Measurements from ENCODE around the gene DLL4.

DLL4 gene

GRCh38 chr15:40906091-40906990, 22.8 kb upstream of the DLL4 start:
- peak; percentile 69 for DNase-seq (ENCODE audit: low read depth, low spot score)

DNA sequence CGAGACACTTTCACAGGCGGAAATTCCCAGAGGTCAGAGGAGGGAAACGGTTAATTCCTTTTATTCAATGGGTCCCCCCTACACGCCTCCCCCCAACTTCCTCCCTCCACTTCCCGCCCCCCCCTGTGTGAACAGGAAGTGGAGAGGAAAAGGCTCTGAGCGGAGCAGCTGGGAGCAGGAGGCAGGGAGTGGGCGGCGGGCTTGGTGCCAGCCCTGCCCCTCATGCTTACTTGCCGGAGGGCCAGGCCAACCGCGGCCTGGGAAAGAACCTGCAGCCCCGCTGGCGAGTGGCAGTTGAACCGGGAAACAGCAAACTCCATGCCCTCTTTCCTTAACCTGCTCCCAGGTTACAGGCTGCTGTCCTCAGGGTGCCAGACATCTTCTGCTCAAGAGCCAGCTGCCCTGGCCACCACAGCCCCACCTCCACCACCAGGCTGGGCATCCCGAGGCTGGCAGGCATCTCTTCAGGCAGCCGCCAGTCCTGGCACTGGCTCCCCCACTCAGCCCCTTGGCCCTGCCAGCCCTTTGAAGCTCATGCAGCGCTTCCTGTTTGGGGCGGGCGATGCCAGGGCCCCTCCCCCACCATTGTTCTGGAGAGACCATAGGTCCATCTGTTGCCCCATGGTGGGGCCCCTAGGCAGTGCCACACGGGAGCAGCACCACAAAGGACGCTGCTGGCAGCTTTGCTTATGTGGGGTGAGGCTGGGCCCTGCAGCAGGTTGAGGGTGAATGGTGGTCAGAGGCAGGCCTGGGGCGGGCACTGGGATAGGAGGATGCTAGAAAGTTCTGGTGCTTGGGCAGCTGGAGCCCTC, 21.9 kb upstream of the DLL4 start:
- DNase-seq (ENCODE audit: low read depth, low spot score), result no peak

DNA sequence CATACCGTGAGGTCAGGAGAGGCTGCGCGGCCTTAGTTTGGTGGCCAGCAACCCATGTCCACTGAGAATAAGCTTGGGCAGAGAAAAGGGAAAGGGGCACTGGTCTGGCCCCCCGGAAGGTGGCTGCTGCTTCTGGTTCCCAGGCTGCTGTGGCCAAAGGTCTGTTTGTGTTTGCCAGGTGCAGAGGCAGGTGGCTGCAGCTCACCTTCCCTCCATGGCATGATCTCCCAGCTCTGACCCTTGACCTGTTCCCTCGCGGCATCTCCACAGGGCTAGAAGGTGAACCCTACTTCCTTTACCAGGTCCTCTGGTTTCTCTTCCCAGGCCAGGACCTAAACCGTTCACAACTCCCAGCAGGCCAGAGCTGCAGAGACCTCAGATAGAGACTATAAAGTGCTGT, 21.0 kb upstream of the DLL4 start:
- DNase-seq (ENCODE audit: low read depth, low spot score), result no peak

- DNase-seq (ENCODE audit: low read depth, low spot score), result no peak
Measured at GRCh38 chr15:40909662-40910630, 19.2 kb upstream of the DLL4 start.

- DNase-seq (ENCODE audit: low read depth, low spot score), result no peak
Measured at GRCh38 chr15:40911141-40911540, 18.0 kb upstream of the DLL4 start.

DNA sequence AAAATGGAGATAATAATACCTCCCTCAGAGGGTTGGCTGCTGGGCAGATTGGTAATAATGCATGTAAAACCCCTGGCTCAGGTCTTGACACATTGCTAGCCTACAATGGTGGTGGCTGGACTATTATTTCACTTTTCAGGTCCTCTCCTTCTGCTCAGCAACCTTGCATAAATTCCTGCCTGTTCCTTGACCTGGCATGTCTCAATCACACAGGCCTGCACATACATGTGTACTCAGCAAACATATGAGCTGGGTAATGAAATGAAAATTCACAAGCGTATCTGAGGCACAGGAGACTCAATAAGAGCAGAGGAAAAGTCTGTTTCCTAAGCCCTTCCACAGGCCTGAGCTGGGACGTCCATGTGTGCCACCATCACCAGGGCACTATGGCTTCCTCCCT, 17.4 kb upstream of the DLL4 start:
- DNase-seq (ENCODE audit: low read depth, low spot score), result no peak

DNA sequence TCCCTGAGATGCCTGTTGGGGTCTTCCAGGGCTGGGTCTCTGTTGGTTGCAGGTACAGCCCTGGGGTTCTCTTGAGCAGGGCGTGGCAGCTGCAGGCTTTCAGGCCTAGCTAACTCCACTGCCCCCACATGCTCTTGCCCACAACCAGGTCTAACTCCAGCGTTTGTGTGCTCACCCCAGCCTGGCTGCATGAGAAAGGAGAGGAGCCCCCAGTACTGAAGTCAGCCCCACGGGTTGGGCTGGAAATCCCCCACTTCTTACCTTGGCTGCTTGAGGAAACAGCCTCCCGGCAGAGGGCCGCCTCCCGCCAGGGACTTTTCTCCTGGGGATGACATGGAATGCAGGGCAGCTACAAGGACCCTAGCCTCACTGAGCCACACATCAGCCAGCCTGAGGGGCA, 16.7 kb upstream of the DLL4 start:
- DNase-seq (ENCODE audit: low read depth, low spot score), result no peak

DNA sequence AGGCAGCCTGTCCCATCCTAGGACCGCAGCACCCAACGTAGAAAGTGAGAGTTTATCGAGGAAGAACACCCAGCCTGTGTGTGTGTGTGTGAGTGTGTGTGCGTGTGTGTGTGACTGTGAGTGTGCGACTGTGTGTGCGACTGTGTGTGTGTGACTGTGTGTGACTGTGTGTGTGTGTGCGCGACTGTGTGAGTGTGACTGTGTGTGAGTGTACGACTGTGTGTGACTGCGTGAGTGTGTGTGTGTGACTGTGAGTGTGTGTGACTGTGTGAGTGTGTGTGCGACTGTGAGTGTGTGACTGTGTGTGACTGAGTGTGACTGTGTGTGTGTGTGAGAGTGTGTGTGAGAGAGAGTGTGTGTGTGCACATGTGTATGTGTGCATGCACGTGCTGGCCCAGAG, 15.1 kb upstream of the DLL4 start:
- DNase-seq (ENCODE audit: low read depth, low spot score), result no peak

GRCh38 chr15:40914486-40914885, 14.7 kb upstream of the DLL4 start:
- no peak for DNase-seq (ENCODE audit: low read depth, low spot score)

- no peak for DNase-seq (ENCODE audit: low read depth, low spot score)
Measured at GRCh38 chr15:40915116-40915661, 14.0 kb upstream of the DLL4 start.

DNA sequence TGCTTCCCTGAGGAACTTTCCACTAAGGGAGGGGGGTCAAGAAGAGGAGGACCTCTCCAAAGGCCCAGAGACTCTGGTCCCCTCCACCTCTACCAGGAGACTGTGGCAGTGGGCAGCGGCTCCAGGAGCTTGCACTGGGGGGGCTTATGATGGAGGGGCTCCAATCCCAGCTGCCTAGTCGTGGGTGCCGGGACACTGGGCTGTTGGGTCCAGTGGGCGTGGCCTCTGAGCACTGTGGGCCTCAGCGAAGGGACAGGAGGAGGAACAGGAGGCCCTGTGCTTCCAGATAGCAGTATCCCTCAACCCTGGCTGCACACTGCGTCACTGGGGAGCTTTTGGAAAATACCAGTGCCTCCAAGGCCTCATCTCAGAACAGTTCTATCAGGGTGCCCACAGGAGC, 13.5 kb upstream of the DLL4 start:
- DNase-seq (ENCODE audit: low read depth, low spot score), result no peak

DNA sequence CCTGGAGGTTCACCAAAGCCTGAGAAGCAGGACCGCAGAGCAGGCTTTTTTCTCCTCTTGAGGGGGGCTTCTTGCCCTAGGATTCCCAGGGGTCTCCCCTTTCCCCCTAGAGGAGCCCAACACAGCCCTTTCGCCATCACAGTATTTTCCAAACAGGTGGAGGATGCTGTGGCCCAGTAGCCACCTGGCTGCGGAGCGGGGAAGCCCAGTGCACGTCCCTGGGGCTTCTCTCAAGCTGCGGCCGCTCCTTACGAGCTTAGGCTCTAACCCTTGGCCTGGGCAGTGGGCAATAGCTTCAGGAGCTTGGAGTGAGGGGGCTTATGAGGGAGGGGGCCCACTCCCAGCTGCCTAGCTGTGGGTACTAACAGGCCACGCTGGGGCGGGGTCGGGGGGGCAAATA, 11.6 kb upstream of the DLL4 start:
- no peak for DNase-seq (ENCODE audit: low read depth, low spot score)

DNA sequence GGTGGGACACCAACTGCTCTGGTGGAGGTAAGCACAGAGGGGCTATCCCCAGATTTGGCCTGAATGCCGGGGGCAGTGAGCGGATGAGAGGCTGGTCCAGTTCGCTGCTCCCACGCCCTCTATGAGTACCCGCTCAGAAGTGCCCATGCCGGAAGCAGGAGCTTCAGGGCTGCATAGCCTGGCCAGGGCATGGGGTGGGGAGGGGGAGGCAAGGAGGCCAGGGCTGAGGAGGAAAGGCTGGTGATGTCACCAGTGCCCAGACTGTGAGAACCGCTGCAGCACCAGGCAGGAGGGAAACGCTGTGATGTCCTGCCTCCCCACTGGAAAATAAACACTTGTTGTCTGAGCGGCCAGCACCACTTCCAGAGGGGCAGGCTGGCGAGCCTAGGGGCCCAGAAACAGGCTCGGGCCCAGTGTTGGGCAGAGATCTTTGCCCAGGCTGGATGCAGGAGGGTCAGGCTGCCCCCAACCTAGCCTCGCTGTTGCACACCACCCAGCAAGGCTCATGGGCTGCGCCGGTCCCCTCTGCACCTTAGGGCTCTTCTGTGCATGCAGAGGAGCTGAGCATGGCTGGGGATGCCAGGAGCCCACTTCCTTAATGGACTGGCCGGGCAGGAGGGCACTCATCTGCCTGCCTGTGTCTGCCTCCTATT, 10.9 kb upstream of the DLL4 start:
- no peak for DNase-seq (ENCODE audit: low read depth, low spot score)

DNA sequence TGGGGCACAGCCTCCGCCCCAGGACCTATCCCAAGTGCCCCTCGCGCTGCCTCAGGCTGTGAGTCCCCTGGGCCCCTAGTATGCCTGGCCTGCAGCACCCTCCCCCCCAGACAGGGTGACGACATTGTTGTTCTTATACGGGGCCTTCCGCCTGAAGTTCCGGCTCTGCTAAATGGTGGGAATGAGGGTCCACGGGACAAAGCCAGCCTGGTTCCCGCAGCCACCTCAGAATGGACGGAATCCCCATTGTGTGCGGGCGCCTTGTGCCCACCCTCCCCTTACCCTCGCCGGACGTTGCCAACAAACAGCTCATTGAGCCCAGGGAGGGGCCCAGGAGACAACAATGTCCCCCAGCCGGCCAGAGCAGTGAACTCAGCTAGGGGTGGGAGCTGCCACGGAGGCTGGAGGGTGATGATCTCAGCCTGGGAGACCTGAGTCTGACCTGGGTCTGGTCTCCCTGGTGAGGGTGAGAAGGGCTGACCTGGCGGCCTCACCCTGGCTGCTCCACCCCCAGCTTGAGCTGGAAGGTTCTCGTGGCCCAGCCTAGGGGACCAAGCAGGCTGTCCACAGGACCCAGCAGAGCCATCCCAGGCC, 10.2 kb upstream of the DLL4 start:
- DNase-seq (ENCODE audit: low read depth, low spot score), result no peak

DNA sequence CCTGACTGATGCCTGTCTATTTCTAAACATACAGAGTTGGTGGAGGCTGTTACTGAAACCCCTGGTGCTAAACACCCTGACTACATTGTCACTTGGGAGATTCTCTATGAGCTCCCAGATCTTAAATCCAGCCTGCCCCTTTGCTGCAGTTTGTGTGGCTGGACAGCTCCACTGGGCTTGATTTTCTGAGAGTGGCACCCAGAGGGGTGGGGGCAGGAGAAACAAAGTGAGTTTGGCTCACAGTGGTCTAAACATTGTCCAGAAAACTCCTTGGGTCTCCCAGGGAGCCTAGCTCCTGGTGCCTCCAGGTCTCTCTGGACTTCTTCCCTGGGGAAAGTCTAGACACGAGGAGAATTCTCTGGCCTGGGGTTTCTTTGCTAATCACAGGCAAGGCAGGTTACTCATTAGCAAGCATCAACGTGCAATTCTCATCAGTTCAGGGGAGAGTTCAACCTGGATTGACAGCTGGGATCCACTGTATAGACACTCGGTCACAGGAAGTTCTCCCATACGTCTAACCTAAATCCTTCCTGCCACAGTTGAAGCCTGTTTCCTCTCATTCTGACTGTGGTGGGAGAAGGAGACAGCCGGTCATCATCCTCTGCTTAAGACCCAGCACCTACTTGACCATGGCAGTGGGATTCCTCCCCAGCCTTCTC, 7.1 kb upstream of the DLL4 start:
- no peak for DNase-seq (ENCODE audit: low read depth, low spot score)

DNA sequence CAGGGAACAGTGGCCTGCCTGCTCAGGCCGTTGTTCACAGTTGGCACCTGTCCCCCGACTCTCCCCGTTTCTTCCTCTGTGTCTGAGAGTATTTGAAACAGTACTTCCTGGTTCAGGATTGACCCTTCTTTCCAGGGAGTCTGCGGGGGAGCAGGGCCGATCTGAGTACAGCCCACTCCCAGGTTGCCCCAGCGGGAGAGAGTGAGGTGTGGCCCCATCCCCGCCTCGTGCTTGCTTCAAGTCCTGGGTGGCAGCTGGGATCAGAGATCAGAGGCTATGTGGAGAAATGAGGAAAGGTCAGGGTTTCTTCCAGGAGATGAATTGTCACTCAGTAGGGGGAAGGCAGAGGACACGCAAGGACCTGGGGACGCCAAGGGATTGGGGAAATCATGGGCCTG, 6.5 kb upstream of the DLL4 start:
- DNase-seq (ENCODE audit: low read depth, low spot score), result no peak

DNA sequence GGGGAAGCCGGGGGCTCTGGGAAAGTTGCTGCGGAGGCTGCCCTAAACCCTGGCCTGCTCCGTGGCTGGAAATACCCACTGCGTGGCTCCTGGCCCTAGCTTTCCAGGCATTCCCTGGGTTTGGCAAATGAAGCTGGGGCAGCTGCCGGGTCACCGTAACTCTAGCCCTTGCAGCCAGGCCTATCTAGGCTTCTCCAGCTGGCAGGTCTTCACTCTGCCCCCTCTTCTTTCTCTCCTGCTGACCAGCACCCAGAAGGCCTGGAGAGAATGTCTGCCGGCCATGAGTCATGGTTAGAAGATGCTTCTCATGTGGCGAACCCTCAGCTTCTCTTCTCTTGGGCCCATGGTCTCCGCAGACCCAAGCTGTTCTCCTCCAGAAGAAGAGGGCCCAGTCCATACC, 5.6 kb upstream of the DLL4 start:
- DNase-seq (ENCODE audit: low read depth, low spot score), result no peak

DNA sequence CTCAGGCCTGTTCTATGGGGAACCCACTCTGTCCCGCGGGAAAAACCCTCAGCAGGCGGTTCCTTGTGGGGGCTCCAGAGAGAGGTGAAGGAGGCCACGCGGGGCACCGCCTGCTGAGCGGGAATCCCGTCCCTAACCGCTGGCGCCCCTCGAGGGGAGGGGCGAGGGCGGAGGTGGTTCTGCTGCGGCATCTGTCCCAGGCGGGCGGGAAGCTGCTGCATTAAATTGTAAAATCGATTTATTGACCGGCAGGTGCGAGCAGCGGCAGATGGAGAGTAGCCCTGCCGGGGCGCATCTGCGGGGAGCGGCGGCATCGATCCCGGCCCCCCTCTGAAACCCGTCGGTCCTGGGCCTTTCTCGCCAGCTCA, 3.7 kb upstream of the DLL4 start:
- DNase-seq (ENCODE audit: low read depth, low spot score), result no peak

DNA sequence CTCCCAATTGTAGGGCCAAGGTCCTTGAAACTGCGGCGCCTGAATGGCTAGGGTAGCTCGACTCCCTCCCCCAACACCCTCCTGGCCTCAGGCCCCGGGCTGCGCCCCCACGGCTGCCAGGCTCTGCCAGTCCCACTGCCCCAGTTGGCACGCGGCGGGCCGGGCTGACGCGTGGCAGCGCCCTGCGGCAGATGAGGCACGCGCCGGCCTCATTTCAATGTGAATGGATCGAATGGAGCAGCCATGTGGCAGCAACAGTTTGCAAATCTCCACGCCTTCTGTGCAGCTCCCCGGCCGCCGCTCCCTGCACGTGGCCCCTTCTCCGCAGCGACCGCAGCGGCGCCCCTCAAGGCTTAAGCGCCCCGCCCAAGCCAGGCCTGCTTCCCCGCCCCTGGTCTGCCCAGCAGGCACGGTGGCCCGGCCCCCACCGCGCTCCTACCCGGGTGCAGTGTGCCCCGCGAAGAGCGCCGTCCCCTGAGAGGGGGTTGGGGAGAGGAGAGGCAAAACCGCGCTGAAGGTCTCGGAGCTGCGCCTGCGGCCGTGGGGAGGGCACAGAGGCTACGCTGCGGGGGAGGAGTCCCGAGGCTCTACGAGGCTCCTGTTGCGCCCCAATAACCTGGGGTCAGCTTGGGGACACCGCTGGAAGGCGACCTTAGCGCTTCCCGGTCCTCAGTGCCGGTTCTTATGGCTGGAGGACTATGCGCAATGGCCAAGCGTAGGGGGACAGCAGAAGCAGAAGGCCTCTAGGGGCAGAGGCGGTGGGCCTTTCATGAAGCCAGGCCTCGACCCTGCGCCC, 3.1 kb upstream of the DLL4 start:
- DNase-seq (ENCODE audit: low read depth, low spot score), result no peak
